Adrenal gland (tissue), 5 donors: ENCODE data around the gene POLD2.

ENCODE experiments used
- CTCF ChIP-seq, 6 experiments: fragments of 450-650 bp in 4 of 6; fragments of 200-600 bp in 2 of 6; sonication (generic) in 1 of 6; IDR thresholded peaks; 1 replicate in 5 of 6; 2 replicates in 1 of 6; pipeline versions ENCODE4 v1.5.1 to v1.8.0; 2016 to 2021; ENCODE audit warnings: antibody characterized with exemption in 6 of 6, mild to moderate bottlenecking in 2 of 6, moderate library complexity in 1 of 6
- POLR2A ChIP-seq, 2 donors: fragments of 450-650 bp; IDR thresholded peaks; one replicate each; pipeline ENCODE4 v1.6.1; 2017; ENCODE audit warnings: antibody characterized with exemption in 2 of 2, mild to moderate bottlenecking in 2 of 2, moderate library complexity in 1 of 2
- donor health status: DM: no; HTN: no; CAD: no.

GRCh38 chr7:44116789-44117666 lies 6.3 kb downstream of the POLD2 start:
- TF ChIP-seq CTCF (IDR thresholded peaks at IDR 0.05) (no peak), POLR2A (IDR thresholded peaks at IDR 0.05) (no peak)
